Measurements from ENCODE around the gene VAMP8.
"Not testable (repeated sequence)": the region's sequence is repeated elsewhere in the genome, so short reads cannot be mapped to it uniquely, and the experiment has no call there.

The VAMP8 gene

GRCh38 chr2:85583667-85584353, 6.4 kb downstream of the VAMP8 start:
- FAIRE-seq: no peak

GRCh38 chr2:85584354-85584856, 7.0 kb downstream of the VAMP8 start, which contains the start of gene VAMP5:
Gene VAMP5, plus strand, starts transcription at chr2:85584431. Its CDS starts 60 bp downstream, at chr2:85584491.
- no peak for FAIRE-seq

GRCh38 chr2:85584857-85585780, 7.7 kb downstream of the VAMP8 start:
- FAIRE-seq: no peak

- no peak for FAIRE-seq
These were observed 8.4 kb downstream of the VAMP8 start for GRCh38 chr2:85585781-85586105.

GRCh38 chr2:85588236-85588635, 10.8 kb downstream of the VAMP8 start:
- no peak for FAIRE-seq

GRCh38 chr2:85588645-85589044, 11.3 kb downstream of the VAMP8 start:
- FAIRE-seq: no peak

GRCh38 chr2:85589181-85589580, 11.8 kb downstream of the VAMP8 start:
- FAIRE-seq: no peak

GRCh38 chr2:85589982-85590791, 12.8 kb downstream of the VAMP8 start:
- FAIRE-seq: no peak

GRCh38 chr2:85590950-85591349, 13.6 kb downstream of the VAMP8 start:
- no peak for FAIRE-seq

- no peak for FAIRE-seq
These were observed 14.2 kb downstream of the VAMP8 start for GRCh38 chr2:85591563-85591962.

- FAIRE-seq: not testable (repeated sequence)
These were observed 14.9 kb downstream of the VAMP8 start for GRCh38 chr2:85592299-85592698.

GRCh38 chr2:85593023-85593422, 15.6 kb downstream of the VAMP8 start:
- no peak for FAIRE-seq

- no peak for FAIRE-seq
These were observed 17.4 kb downstream of the VAMP8 start for GRCh38 chr2:85594715-85595300.

GRCh38 chr2:85595301-85596025, 18.1 kb downstream of the VAMP8 start, which contains the start of gene RNF181:
Gene RNF181, plus strand, starts transcription at chr2:85595745. Its CDS starts 19 bp downstream, at chr2:85595764.
- FAIRE-seq: peak; percentile 99

GRCh38 chr2:85596026-85596333, 18.6 kb downstream of the VAMP8 start:
- no peak for FAIRE-seq

- FAIRE-seq: no peak
These were observed 19.2 kb downstream of the VAMP8 start for GRCh38 chr2:85596486-85597143.

GRCh38 chr2:85597241-85597640, 19.9 kb downstream of the VAMP8 start:
- FAIRE-seq: no peak

GRCh38 chr2:85598594-85599340, 21.4 kb downstream of the VAMP8 start:
- no peak for FAIRE-seq

GRCh38 chr2:85599468-85600234, 22.3 kb downstream of the VAMP8 start:
- FAIRE-seq: no peak

- no peak for FAIRE-seq
These were observed 22.8 kb downstream of the VAMP8 start for GRCh38 chr2:85600235-85600575.

All from G401.6 (cell line).